Endodermal cell (in vitro differentiated cells): ENCODE measurements around the gene NCOR1. TPM values are rescaled to one million over a fixed set of nuclear protein-coding genes. Genes with fewer than 3 reads are reported as not detected.

Experiments
- DNase-seq: peaks from one replicate; pipeline ENCODE4 v3.0.0-alpha.2; 2017
- H3K27ac ChIP-seq: 2 replicates; pipeline ENCODE4 v1.5.1; 2013; ENCODE audit warnings: mild to moderate bottlenecking, low read depth, low read length, moderate library complexity
- H3K27me3 ChIP-seq: 2 replicates; pipeline ENCODE4 v1.6.1; 2013; ENCODE audit warnings: mild to moderate bottlenecking, low read length, moderate library complexity; ENCODE audit not compliant: insufficient read depth, control insufficient read depth, poor library complexity, severe bottlenecking
- H3K36me3 ChIP-seq: 2 replicates; pipeline ENCODE4 v1.7.0; 2013; ENCODE audit warnings: mild to moderate bottlenecking, low read length, moderate library complexity; ENCODE audit not compliant: control insufficient read depth, insufficient read depth
- H3K4me1 ChIP-seq: one replicate; pipeline ENCODE4 v1.7.0; 2013; ENCODE audit warnings: low read length; ENCODE audit not compliant: control insufficient read depth, insufficient read depth
- H3K4me3 ChIP-seq: 2 replicates; pipeline ENCODE4 v1.5.1; 2013; ENCODE audit warnings: mild to moderate bottlenecking, low read length, moderate library complexity
- H3K9ac ChIP-seq: 2 replicates; pipeline ENCODE4 v1.6.1; 2013; ENCODE audit warnings: mild to moderate bottlenecking, low read length, moderate library complexity; ENCODE audit not compliant: poor library complexity, severe bottlenecking; ENCODE audit errors: extremely low read depth
- H3K9me3 ChIP-seq: 2 replicates; pipeline ENCODE4 v1.6.1; 2013; ENCODE audit warnings: mild to moderate bottlenecking, low read length, moderate library complexity; ENCODE audit not compliant: control insufficient read depth
- H3K27ac Mint-ChIP-seq: 2 replicates; pipeline ENCODE4 v1.8.0; 2020; ENCODE audit warnings: mixed read lengths
- H3K27me3 Mint-ChIP-seq: 2 replicates; pipeline ENCODE4 v1.8.0; 2021; ENCODE audit warnings: mild to moderate bottlenecking, mixed read lengths; ENCODE audit not compliant: insufficient read depth
- H3K36me3 Mint-ChIP-seq: 2 replicates; pipeline ENCODE4 v1.8.0; 2020; ENCODE audit warnings: low read depth, mixed read lengths
- H3K4me1 Mint-ChIP-seq: 2 replicates; pipeline ENCODE4 v1.8.0; 2020; ENCODE audit warnings: mixed read lengths
- H3K4me3 Mint-ChIP-seq: 2 replicates; pipeline ENCODE4 v1.8.0; 2020; ENCODE audit warnings: mild to moderate bottlenecking, moderate library complexity, mixed read lengths
- H3K9me3 Mint-ChIP-seq: 2 replicates; pipeline ENCODE4 v1.8.0; 2020; ENCODE audit warnings: mild to moderate bottlenecking, mixed read lengths
- CTCF ChIP-seq: fragments of 200-600 bp; sonication (generic); conservative IDR thresholded peaks from 2 replicates; pipeline ENCODE4 v1.5.0; 2021; ENCODE audit warnings: antibody characterized with exemption, mild to moderate bottlenecking
- WGBS, 2 experiments: methylation state at CpG; one replicate each; pipeline versions ENCODE4 v1.1.5 to v1.1.7; 2013; ENCODE audit warnings: missing lambda C conversion rate in 2 of 2, mixed read lengths in 1 of 2; ENCODE audit not compliant: insufficient coverage in 1 of 2, insufficient read length in 1 of 2; 5-methylcytosine and 5-hydroxymethylcytosine counted together
- total RNA-seq, 2 donors: library from RNA; stranded (reverse); fragmentation: NEBNext Ultra II Directional in 1 of 2; extraction: Animal tissue kit (Norgen Biotek cat#: 25700) in 1 of 2; gene quantifications; 2 replicates in 1 of 2; 3 replicates in 1 of 2; pipeline ENCODE4 v1.2.1, GENCODE V29; 2021

NCOR1 gene
- total RNA-seq, 2 donors from 2014 or later, result 112 to 141 TPM

- H3K9me3 ChIP-seq, result peaks cover 4% of the 10 kb centered on the region
- H3K4me3 Mint-ChIP-seq, result no peak overlapping the region
- peaks cover 23% of the 10 kb centered on the region for H3K36me3 ChIP-seq
- H3K9ac ChIP-seq, result no peak overlapping the region
- no peak overlapping the region for H3K27ac ChIP-seq
- no peak for TF ChIP-seq CTCF
- peaks cover 5% of the 10 kb centered on the region for H3K9me3 Mint-ChIP-seq
- no peak overlapping the region for H3K4me3 ChIP-seq
- H3K27ac Mint-ChIP-seq, result peak overlapping the region; percentile 52
- peaks cover 27% of the 10 kb centered on the region for H3K36me3 Mint-ChIP-seq
- H3K27me3 ChIP-seq, result no peaks in the 10 kb centered on the region
- no peaks in the 10 kb centered on the region for H3K27me3 Mint-ChIP-seq
- 87 to 90% methylated on average over 6 of the region's 6 CpGs for WGBS, 2 experiments
- DNase-seq, result no peak
- H3K4me1 ChIP-seq, result no peaks in the 10 kb centered on the region
- peaks cover 10% of the 10 kb centered on the region for H3K4me1 Mint-ChIP-seq
Measured at GRCh38 chr17:15996322-15996721, 219.0 kb downstream of the NCOR1 start.

GRCh38 chr17:15981646-15982580, 233.4 kb downstream of the NCOR1 start:
- no peak for TF ChIP-seq CTCF
- Mint-ChIP-seq H3K36me3 (peaks cover 81% of the 10 kb centered on the region), H3K27ac (peak overlapping the region; percentile 68), H3K4me3 (no peak overlapping the region), H3K4me1 (no peaks in the 10 kb centered on the region), H3K9me3 (peaks cover 10% of the 10 kb centered on the region), H3K27me3 (no peaks in the 10 kb centered on the region)
- Histone ChIP-seq H3K4me3 (no peak overlapping the region), H3K27ac (no peak overlapping the region), H3K27me3 (no peaks in the 10 kb centered on the region), H3K9ac (no peak overlapping the region), H3K36me3 (peaks cover 79% of the 10 kb centered on the region), H3K4me1 (peaks cover 2% of the 10 kb centered on the region), H3K9me3 (peaks cover 13% of the 10 kb centered on the region)
- whole genome bisulfite sequencing, 2 experiments, result 89 to 92% methylated on average over 2 to 5 of the region's 5 CpGs
- no peak for DNase-seq

- no peak overlapping the region for H3K9ac ChIP-seq
Measured at GRCh38 chr17:15981208-15981607, 234.1 kb downstream of the NCOR1 start.

More at GRCh38 chr17:15981208-15981607, 234.1 kb downstream of the NCOR1 start:
- Histone ChIP-seq H3K27ac (no peak overlapping the region), H3K36me3 (peaks cover 79% of the 10 kb centered on the region), H3K4me1 (peaks cover 2% of the 10 kb centered on the region), H3K27me3 (no peaks in the 10 kb centered on the region), H3K9me3 (peaks cover 13% of the 10 kb centered on the region), H3K4me3 (no peak overlapping the region)
- H3K4me1 Mint-ChIP-seq, result no peaks in the 10 kb centered on the region
- no peaks in the 10 kb centered on the region for H3K27me3 Mint-ChIP-seq
- peaks cover 10% of the 10 kb centered on the region for H3K9me3 Mint-ChIP-seq
- 14 to 86% methylated on average over 1 to 2 of the region's 2 CpGs for WGBS, 2 experiments
- no peak overlapping the region for H3K4me3 Mint-ChIP-seq
- H3K27ac Mint-ChIP-seq, result no peak overlapping the region
- H3K36me3 Mint-ChIP-seq, result peaks cover 78% of the 10 kb centered on the region
- no peak for TF ChIP-seq CTCF
- no peak for DNase-seq

Other genes with a start within 250 kb of the NCOR1 start
- 10 to 100 TPM; 45.5 to 58.8 TPM for gene ZSWIM7, start 215.8 kb downstream of the NCOR1 start, total RNA-seq
- 10 to 100 TPM; 48.2 to 53.2 TPM for gene TTC19, start 215.7 kb downstream of the NCOR1 start, total RNA-seq
- 10 to 100 TPM; 41.1 to 57.0 TPM for gene PIGL, start 1.7 kb upstream of the NCOR1 start, total RNA-seq
- 100 to 1,000 TPM; 109 to 202 TPM for gene CENPV, start 137.9 kb upstream of the NCOR1 start, total RNA-seq
- gene UBB, start 165.6 kb upstream of the NCOR1 start, total RNA-seq, result 1,000 to 10,000 TPM; 1,658 to 1,721 TPM
- gene TRPV2, start 200.0 kb upstream of the NCOR1 start, total RNA-seq, result 1 to 10 TPM in 1 of 2 donors, under 1 TPM in 1; 0.51 to 1.1 TPM